HG02759 (cell line): ENCODE results near the gene KSR1.

Source experiments
- ATAC-seq: cut with Tn5 transposase; IDR thresholded peaks from one replicate; pipeline ENCODE4 v1.9.1; 2021; ENCODE audit warnings: mild to moderate bottlenecking, moderate library complexity; ENCODE audit not compliant: unreplicated experiment

Gene KSR1

DNA sequence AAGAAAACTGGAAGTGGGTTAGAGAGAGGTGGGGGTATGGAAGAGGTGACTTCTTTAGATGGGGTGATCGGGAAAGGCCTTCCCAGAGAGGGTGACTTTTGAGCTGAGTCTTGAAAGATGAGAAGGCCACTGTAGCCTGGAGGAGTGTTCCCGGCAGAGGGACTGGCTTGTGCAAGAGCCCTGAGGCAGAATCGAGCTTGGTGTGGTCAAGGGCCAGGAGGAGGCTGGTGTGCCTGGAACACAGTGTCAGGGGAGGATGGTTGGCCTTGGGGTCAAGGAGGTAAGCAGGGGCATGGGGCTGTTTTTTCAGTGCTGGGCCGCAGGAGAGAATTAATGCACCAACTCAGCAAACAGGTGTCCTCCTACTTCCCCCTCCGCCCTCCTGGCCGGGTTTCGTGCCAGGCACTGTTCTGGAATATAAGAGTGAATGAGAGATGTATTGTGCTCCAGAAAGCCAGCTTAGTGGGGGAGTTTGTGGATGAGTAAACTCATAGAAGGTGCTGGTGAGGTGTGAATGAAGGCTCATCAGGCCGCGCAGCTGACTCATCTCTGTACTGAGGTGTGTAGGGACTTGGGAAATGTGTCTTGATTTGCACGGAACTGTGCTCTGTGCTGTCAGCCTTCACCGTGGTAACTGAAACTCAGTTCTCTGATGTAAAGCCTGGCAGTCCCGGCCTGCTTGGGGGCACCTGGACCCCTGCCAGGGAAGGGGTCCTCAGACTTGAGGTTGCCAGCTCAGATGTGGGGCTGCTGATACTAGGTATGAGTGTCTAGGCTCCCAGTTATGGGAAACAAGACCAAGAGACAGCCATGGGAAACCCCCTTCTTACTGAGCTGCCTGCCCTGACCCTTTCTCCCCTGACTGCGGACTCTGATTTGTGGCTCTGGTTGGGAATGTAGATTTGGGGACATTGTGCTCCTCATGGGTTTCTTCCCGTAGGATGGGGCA, 15.3 kb downstream of the KSR1 start:
- ATAC-seq: peak; percentile 72

DNA sequence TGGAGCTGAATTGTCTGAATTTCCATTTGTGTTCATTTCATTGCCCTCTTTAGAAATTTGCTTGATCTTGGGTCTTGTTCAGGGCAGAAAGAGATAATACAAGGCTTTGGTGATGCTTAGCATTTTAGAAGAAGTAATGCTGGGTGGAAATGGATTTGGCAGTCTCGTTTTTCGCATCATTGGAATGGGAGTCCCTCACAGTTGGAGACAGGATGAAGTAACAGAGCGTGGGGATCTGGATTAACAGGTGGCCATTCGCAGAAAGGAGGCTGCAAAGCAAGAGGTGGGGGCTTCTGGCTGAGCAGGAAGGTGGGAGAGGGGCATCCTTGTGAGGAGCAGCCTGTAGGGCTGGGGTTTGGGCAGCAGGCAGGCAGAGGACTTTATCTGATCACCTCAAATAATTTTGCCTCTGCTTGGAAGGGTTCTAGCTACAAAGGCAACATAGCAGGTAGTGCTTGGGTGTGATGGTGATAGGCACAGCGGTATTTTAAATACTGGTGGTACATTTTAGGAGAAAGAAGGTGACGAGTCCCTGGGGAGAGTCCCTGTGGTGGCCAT, 17.0 kb downstream of the KSR1 start:
- no peak for ATAC-seq

DNA sequence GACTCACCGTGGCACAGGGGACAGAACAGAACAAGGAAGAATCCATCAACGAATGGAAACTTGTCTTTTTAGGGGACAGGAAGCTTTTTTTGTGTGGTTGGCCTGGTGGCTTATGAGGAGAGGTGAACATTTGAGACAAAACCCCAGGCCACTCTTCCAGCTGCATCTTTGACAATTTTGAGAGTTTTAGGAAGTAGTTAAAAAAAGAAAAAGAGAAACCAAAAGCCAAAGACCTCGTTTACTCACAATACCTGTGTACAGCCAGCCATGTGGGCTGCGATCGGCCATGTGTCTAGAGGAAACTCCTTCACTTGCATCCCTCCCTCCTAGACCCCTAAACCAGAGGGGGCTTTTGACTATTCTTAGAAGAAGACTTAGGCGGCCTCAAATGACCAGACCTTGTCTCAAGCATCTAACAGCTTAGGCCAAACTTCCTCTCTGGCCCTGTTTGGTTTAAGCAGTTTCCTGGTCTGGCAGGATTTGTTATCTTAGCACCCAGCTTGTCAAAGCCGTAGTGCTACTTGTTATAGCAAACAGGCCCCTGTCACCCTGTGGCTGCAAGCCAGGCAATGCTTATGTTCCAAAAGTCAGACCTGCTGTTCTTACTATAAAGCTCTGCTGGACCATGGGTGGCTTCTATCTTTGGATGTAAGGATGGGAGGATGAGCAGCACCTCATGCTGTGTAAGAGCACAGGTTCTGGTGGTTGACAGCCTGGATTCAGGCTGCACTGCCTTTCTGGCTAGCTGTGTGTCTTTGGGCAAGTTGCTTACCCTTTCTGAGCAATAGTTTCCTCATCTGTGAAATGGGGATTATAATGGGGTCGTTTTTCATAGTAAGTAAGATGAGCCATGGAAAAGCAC, 17.7 kb downstream of the KSR1 start:
- ATAC-seq: peak; percentile 37

DNA sequence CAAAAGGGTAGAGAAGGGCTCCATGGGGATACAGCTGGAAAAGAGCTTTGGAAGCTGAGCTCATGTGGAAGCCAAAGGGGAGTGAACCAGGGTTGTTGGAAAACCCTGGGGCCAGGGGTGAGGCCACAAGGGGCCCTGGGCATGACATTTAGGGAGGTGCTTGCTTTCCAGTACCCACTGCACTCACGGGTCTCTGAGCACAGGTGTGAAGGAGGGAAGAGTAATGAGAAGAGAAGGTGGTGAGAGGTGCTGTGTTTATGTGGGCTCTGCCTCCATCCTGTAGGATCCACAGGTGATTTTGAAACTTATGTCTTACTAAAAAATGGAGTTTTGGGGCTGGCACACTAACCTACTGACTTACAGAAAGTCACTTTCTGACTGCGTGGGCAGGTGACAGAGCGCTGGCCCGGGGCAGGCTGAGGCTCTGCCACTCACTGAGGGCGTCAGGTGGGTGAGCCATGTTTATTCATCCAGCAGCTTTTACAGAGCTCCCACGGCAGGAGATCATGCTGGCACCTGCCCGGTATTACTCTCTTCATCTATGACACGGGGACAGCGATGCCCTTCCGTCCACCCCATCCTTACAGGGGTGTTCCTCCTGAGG, 18.9 kb downstream of the KSR1 start:
- ATAC-seq: no peak

DNA sequence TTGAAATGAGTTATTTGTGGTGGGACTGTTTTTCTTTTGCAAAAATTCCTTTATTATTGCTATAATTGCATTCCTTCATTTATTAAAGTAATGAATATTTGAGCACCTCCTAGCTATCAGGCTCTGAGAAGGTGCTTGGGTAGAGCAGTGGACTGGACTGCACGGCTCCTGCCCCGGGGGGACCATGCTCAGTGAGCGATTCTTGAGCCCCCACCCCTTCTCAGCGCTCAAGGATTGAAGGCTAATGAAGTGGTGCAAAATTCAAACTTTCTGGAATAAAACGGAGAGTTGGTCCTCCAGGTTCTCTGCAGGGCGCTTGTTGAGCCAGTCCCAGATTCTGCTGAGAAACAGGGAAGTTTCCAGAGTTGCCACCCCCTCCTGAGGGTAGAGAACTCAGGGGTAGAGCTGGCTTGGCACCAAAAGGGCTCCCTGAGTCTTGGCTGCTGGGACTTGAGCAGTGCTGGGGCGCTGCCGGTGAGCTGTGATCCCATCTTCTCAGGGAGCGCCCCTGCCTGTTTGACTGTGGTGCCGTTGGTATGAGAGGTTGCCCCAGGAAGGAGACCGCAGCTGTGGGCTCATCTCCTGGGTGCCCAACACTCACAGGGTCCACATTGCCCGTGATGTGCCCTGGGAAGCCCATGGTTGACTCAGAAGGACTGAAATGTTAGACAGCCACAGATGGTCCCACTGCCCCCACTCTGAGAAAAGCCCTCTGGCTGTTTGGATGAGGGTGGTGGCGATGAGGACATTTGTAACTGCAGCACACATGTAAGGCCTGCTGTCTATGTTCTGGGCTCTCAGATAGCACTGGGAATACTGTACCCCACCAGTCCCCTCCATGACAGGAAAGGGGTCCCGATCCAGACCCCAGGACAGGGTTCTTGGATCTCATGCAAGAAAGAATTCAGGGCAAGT, 20.0 kb downstream of the KSR1 start:
- no peak for ATAC-seq

DNA sequence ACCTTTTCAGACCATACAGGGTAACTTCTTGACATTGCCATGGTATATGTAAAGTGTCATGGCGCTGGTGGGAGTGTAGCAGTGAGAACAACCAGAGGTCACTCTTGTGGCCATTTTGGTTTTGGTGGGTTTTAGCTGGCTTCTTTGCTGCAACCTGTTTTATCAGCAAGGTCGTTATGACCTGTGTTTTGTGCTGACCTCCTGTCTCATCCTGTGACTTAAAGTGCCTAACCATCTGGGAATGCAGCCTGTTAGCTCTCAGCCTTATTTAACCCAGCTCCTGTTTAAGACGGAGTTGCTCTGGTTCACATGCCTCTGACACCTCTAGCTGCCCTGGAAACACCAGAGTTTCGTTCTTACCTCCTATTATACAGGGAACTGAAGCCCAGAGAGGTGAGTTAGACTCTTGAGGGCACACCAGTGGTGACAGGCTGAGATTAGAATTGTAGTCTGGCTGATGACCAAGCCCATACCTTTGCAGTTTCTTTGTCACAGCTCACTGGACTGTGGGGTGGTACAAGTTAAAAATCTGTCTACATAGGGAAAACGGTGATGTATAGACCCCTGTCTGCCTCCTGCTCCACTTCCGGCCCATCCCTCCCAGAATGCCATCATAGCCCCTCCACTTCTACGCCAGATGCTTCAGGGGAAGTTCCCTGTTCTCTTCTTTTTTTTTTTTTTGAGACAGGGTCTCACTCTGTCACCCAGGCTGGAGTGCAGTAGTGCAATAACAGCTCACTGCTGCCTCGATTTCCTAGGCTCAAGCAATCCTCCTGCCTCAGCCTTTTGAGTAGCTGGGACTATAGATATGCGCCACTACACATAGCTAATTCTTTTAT, 21.0 kb downstream of the KSR1 start:
- peak; percentile 52 for ATAC-seq

DNA sequence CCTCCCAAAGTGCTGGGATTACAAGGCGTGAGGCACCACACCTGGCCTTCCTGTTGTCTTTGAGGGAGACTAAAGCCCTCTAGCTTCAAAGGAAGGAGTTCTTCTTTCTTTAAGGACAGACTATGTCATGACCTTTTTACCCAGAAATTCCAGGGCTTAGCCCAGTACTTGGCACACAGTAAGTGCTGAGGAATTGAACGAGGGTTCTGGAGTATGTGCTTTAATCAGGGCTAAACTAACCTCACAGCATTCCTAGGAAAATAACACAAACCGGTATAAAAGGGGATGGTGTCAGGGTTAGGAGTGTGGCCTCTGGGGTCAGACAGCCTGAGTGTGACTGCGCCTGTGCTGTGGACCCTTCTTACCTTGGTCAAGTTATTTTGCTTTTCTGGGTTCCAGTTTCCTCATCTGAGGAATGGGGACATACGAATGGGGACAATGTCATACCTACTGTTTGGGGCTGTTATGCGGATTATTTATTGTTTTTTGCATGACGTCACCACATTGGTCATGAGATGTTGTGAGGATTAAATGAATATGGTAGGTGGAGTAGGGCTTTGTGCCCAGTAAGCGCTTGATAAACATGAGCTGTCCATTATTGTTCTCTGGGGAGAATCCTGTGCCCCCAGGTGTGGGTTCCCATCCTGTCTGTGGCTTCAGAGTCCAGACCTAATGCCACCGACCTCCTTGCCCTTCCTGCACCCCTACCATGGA, 21.9 kb downstream of the KSR1 start:
- ATAC-seq: no peak

DNA sequence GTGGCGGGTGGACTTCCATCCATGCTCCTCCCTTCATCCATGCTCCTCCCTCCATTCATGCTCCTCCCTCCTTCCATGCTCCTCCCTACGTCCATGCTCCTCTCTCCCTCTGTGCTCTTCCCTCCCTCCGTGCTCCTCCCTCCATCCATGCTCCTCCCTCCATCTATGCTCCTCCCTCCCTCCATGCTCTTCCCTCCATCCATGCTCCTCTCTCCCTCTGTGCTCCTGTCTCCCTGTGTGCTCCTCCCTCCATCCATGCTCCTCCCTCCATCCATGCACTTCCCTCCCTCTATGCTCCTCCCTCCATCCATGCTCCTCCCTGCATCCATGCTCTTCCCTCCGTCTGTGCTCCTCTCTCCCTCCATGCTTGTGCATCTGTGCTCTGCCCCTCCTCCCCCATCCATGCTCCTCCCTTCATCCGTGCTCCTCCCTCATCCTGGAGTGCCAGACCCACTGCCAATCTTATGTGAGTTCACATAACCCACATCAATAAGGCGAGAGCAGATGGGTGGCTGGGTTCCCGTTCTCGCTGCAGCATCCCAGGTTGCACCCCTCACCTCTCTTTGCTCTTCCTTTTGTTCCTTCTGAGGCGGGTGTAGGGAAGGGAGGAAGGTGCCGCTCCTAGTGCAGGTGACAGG, 22.8 kb downstream of the KSR1 start:
- no peak for ATAC-seq

DNA sequence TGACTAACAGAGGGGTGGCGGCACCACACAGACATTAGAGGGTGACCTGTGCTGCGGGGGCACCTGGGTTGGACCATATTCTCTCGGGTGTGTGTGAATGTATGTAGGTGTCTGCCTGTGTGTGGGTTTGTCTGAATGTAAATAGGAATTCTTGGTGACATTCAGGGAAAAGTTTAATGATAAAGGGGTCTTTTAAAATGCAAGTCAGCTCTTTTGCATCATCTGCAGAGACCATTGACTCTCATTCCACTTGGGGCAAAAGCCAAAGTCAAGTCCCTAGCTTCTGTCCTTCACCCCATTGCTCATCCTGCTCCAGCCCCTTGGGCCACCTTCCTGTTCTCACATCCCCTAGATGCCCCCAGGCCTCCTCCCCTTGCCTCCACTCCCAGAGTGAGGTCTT, 23.6 kb downstream of the KSR1 start:
- ATAC-seq: no peak

DNA sequence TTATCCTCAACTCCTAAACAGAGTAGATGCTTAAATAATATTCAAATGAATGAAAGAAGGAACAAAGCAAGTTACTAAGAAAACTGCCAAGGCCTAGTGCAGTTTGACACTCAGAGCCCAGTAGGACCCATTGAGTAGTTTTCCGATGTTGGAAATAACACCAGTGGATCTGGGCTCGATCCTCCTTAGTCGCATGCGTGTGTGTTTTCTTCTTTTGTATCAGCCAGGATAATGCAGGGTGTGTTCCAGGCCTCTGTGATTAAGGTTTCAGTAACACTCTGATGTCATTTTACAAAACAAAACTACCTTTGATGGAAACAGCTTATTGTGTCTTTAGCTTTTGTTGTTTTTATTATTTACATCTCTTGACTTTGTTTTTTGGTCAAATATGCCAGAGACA, 24.5 kb downstream of the KSR1 start:
- no peak for ATAC-seq

DNA sequence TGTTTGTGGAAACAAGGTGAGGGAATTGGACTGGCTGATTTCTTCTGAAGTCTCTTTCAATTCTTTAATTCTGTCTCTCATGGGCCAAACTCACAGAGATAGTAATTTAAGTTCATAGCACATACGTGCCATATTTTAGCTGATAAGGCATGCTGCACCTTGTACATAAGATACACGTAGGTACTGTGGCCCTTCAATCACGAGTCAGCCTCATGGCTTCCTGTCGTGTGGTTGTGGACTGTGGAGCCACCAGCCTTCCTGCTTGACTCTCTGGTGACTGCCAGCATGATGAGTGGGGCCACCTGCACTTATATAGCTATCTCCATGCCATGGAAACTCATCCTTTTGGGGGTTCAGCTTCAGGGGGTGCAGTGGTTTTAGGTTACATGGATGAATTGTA, 25.1 kb downstream of the KSR1 start:
- ATAC-seq: peak; percentile 48

DNA sequence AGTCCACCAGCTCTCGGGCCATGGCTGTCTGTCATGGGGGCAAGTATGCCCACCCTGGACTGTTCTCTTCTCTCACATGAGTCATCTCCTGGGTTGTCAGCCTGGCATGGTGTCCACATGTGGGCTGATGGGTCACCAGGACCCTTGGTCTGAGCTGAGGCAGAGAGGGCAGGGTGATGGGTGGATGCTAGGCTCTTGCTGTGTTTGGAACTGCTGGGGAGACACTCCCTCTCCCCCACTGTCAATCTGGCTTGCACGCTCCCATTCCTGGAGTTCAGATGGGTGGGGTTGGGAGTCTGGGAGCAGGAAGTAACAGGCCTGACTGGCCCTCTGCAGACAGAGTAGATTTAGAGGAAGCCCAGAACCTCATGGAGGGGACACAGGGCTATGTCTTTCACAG, 28.9 kb downstream of the KSR1 start:
- no peak for ATAC-seq

DNA sequence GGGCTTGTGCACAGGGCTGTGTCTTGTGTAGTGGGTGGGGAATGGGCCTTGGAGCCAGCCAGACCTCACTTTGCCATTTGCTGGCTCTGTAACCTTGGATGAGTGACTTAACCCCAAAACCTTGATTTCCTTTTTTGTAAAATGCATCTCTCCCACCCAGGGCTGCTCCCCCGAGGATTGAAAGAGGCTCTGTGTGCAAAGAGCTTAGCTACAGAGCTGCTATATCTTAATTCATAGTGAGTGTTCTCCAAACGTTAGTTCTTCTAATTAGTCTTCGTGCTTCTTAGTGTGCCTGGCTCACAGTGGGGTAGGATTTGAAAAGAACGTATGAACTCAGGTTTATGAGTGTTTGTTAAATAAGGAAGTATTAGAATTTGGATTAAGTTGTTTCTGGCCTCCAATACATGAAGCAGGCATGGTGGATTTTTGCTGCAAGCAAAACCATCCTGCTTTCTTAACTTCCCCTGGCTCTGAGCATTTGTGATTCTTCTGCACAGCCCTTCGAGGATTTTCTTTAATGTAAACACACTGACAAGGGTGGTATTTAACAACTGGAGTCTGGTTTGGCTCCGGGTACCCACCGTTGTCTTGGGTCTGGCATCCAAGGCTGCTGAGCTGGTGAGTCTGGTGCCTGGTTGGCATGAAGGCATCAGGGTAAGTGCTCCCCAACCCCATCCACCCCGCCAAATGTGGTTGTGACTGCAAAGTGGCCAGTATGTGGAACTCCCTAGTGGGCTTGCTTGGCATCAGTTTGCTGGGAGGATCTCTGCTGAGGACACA, 29.7 kb downstream of the KSR1 start:
- ATAC-seq: no peak

DNA sequence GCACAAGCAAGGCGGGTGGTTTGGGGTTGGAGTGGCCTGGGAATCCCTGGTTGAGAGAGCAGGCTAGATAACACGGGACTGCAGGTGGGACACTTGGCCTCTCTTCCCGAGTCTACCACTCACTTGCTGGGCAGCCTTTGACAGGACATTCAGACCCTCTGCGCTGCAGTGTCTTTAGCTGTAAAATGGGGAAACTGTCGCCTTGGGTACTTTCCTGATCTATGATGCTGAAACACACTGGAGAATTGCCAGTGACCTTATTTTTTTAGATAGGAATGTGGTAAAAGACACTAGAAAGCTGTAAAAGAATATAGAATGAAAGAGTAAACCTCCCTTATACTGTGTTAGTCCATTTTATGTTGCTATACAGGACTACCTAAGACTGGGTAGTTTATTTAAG, 30.5 kb downstream of the KSR1 start:
- ATAC-seq: no peak

DNA sequence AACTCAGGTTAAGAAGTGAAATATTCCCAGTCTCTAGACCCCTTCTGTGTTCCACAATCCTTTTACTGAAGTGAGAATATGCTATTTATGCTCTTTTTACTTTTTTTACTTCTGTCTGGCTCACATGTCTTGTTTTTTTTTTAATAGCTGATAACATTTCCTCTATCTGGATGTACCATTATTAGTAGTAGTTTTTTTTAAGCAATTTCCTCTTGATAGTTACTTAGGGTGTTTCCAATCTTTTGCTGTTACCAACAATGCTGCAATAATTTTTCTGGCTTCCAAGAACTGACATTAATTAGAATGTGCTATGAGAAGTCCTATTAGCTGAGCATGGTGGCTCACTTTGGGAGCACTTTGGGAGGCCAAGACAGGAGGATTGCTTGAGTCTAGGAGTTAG, 32.0 kb downstream of the KSR1 start:
- ATAC-seq: no peak

DNA sequence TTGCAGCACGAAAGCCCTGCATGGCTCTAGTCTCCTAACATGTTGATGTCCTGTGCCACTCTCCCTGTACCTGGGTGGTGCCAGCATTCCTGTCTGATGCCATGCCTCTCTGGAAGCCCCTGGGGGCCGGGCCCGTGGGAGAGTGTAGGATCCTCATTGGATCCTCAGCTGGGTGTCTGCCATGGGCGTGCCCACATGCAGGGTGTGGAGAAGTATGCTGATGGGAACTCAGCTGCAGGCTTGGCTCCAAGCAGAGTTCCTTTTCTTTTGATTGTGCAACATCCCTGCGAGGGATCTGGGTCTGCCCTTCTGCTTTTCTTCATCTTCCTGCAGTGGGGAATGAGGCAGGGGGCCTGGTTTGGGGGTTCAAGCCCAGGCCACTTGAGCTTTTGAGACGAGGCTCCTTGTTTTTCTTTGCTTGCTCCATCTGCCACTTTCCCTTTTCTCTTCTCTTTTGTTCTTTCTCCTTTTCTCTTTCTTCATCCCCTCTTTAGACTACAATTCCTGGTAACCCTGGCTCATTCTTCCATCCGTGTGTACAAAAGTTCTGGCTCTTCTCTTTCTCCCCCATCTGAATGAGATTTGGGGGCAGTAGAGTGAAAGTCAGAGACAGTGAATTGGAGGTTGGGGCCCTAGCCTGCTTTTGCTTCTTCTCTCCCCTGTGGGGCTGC, 32.9 kb downstream of the KSR1 start:
- no peak for ATAC-seq

DNA sequence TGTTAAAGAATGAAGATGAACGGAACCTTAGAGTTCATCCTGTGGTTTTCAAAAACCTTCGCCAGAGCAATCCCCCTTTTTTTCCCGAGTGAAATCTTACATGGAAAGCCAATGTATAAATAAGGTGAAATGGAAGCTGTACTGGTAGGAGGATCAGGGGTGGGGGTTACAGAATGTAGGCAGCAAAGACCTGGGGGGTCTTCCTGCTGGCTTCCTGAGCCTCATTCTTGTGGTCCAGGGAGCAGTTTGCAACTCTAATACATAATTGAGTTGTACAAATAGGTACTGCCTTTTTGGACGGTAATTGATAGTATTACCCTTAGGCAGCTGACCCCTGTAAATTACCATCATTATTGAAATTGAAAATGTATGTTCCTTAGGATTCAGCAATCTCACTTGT, 34.1 kb downstream of the KSR1 start:
- ATAC-seq: no peak
